Left renal pelvis (tissue), 4 donors: ENCODE results near the gene PERCC1. TPM values are rescaled to one million over a fixed set of nuclear protein-coding genes. Genes with fewer than 3 reads are reported as not detected.

Experiments used
- DNase-seq, 4 donors: peaks; one replicate each; pipeline ENCODE4 v3.0.0-alpha.2; 2013; ENCODE audit warnings: low read depth in 4 of 4, low spot score in 3 of 4
- polyA plus RNA-seq, 4 donors: library from polyadenylated mRNA; unstranded; fragments of 120-200 nt; gene quantifications; one replicate each; pipeline ENCODE4 v1.2.1, GENCODE V29; 2013; ENCODE audit not compliant: insufficient read length in 4 of 4

PERCC1 gene
- polyA plus RNA-seq, 4 donors: 0.25 TPM; not detected in 3

- peak; percentile 62 to 79 (median 76) for DNase-seq
These were observed 22.6 kb upstream of the PERCC1 start for GRCh38 chr16:1408171-1408837.

GRCh38 chr16:1412847-1413246, 18.0 kb upstream of the PERCC1 start:
- no peak for DNase-seq

- DNase-seq: no peak
These were observed 17.0 kb upstream of the PERCC1 start for GRCh38 chr16:1413684-1414531.

GRCh38 chr16:1414532-1415260, 16.2 kb upstream of the PERCC1 start, which contains the start of gene UNKL:
Gene UNKL (minus strand): TSS chr16:1414704. CDS start chr16:1414691, 13 bp downstream.
- DNase-seq: no peak

- DNase-seq: no peak
These were observed 14.3 kb upstream of the PERCC1 start for GRCh38 chr16:1416521-1416941.

GRCh38 chr16:1420111-1420539, 10.8 kb upstream of the PERCC1 start:
- DNase-seq: no peak

- no peak for DNase-seq
These were observed 8.8 kb upstream of the PERCC1 start for GRCh38 chr16:1422076-1422475.

GRCh38 chr16:1424028-1424427, 6.8 kb upstream of the PERCC1 start:
- DNase-seq: no peak

GRCh38 chr16:1425616-1426370, 5.1 kb upstream of the PERCC1 start:
- no peak for DNase-seq

- no peak for DNase-seq
These were observed 4.0 kb upstream of the PERCC1 start for GRCh38 chr16:1426734-1427471.

GRCh38 chr16:1427473-1428461, 3.1 kb upstream of the PERCC1 start:
- DNase-seq: no peak

- DNase-seq: no peak
These were observed 2.4 kb upstream of the PERCC1 start for GRCh38 chr16:1428511-1428910.

- DNase-seq: no peak
These were observed 1.9 kb upstream of the PERCC1 start for GRCh38 chr16:1429012-1429411.

GRCh38 chr16:1429631-1430030, 1.2 kb upstream of the PERCC1 start:
- DNase-seq: no peak

- DNase-seq: no peak
These were observed 592 bp upstream of the PERCC1 start for GRCh38 chr16:1430214-1430758.

- DNase-seq: no peak
These were observed 806 bp downstream of the PERCC1 start for GRCh38 chr16:1431497-1432270.
